Fibroblast of skin of left biceps (primary cell): ENCODE measurements around the gene GIGYF1.
"Not testable (repeated sequence)": the region's sequence is repeated elsewhere in the genome, so short reads cannot be mapped to it uniquely, and the experiment has no call there.

ENCODE experiments used
- DNase-seq, 2 experiments: peaks; one replicate each; pipeline ENCODE4 v3.0.0-alpha.2; 2013; ENCODE audit warnings: low read depth in 2 of 2

GIGYF1 gene

DNA sequence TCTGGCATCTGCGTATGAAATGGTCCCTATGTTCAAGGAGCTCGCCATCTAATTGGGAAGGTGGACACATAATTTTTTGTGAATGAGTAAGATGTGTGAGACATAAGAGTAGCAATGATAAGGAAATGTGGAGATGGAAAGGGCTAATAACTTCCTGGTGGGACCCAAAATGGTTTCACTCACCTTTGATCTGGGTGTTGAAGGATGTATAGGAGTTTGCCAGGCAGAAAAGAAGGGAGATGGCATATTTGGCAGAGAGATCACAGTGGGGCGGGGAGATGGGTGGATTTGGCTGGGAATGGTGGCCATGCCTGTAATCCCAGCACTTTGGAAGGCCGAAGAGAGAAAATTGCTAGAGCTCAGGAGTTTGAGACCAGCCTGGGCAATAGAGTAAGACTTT, 16.4 kb upstream of the GIGYF1 start:
- DNase-seq = no peak

DNA sequence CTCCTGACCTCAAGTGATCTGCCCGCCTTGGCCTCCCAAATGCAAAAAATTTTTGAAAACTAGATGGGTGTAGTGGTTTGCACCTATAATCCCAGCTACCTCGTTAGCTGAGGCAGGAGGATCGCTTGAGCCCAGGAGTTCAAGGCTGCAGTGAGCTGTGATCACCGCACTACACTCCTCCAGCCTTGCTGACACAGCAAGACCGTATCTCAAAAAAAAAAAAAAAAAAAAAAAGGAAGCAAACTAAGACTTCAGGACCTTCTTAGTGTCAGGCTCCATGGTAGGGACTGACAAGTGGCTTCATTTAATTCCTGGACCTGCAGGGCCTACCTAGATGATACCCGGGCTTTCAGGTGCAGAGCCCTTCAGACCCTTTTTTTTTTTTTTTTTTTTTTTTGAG, 14.3 kb upstream of the GIGYF1 start:
- DNase-seq = no peak

GRCh38 chr7:100706672-100707311, 12.7 kb upstream of the GIGYF1 start:
- no peak for DNase-seq

- peak; percentile 96 for DNase-seq
Measured at GRCh38 chr7:100705753-100706671, 12.0 kb upstream of the GIGYF1 start, which contains the start of gene POP7. Gene POP7 (plus strand): TSS chr7:100706121. CDS start chr7:100706831, 710 bp downstream.

- DNase-seq = no peak
Measured at GRCh38 chr7:100705320-100705752, 11.3 kb upstream of the GIGYF1 start.

DNA sequence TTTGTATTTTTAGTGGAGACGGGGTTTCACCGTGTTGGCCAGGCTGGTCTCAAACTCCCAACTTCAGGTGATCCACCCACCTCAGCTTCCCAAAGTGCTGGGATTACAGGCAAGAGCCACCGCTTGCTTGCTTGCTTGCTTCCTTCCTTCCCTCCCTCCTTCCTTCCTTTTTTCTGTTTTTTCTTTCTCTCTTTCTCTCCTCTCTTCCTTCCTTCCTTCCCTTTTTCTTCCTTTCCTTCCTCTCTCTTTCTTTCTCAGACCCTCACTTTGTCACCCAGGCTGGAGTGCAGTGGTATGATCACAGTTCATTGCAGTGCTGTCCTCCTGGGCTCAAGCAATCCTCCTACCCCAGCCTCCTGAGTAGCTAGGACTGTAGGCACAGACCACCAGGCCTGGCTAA, 7.0 kb upstream of the GIGYF1 start:
- not testable (repeated sequence) for DNase-seq

- no peak for DNase-seq
Measured at GRCh38 chr7:100699018-100699417, 5.0 kb upstream of the GIGYF1 start.

GRCh38 chr7:100696123-100696521, 2.1 kb upstream of the GIGYF1 start:
- DNase-seq = no peak

- DNase-seq = no peak
Measured at GRCh38 chr7:100693312-100694097, 545 bp downstream of the GIGYF1 start.

- no peak for DNase-seq
Measured at GRCh38 chr7:100692578-100692961, 1.5 kb downstream of the GIGYF1 start.

- DNase-seq = peak in 1 of 2 experiments; percentile 18
Measured at GRCh38 chr7:100691676-100692577, 2.1 kb downstream of the GIGYF1 start.

- no peak for DNase-seq
Measured at GRCh38 chr7:100689230-100690135, 4.6 kb downstream of the GIGYF1 start.

- DNase-seq = no peak
Measured at GRCh38 chr7:100688326-100688860, 5.7 kb downstream of the GIGYF1 start.

DNA sequence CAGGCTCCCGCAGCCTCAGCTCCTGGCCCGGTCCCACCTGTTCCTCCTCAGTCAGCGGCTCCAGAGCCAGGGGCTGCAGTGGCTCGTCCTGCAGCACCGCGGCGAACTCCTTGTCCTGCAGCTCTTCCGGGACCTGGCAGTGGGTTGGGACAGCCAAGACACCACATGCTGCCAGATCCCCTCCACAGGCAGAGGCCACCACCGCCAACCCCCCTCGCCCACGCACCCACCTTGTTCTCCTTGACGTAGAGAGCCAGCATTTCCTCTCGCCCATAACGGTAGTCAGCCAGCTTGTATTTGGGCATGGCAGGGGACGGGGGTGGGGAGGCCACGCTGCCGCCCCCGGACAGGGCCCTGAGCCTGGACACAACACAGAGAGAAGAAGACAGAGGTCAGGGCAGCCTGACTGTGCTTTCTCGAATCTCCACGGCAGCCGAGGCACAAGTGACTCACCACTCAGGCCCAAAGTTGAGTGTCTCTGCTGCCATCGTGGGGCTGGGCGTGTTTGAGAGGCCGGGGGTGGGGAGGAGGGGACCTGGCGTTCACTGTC, 6.2 kb downstream of the GIGYF1 start:
- DNase-seq = no peak

GRCh38 chr7:100687261-100687660, 6.8 kb downstream of the GIGYF1 start:
- no peak for DNase-seq

- DNase-seq = no peak
Measured at GRCh38 chr7:100686822-100687211, 7.2 kb downstream of the GIGYF1 start.

DNA sequence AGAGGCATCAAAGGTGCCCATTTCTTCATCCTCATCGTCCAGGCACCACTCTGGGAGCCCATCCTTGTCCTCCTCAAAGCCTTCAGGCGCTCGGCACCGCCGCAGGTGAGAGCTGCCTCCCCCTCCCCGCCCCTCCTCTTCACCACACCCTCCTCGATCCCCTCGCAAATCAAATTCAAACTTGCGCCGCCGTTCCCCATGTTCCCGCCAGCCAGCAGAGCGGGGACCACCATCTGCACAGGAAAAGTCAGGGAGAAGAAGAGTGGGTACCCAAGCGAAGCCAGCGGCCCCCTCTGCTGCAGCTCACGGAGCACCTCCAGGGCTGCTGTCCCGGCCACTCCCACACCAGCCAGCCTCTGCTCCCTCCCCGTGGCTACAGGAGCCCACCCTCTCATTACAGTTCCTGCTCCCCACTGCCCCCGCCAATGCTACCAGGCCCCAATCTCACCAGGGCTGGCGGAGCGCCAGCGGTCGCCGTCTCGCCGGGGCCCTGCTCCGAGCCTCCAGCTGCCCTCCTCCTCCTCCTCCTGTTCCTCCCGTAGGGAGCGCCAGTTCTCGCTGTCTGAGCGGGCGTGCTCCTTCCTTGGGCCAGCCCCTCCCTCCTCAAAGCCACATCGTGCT, 7.7 kb downstream of the GIGYF1 start:
- DNase-seq = no peak

GRCh38 chr7:100685631-100686145, 8.4 kb downstream of the GIGYF1 start:
- DNase-seq = no peak
